ENCODE data around the gene SEMA7A.
A peak's percentile ranks its signal among the peaks of the same experiment; 100 is the strongest.

The SEMA7A gene

GRCh38 chr15:74414603-74415338 is 19.0 kb downstream of the SEMA7A start:
- no peak for DNase-seq

- no peak for DNase-seq
Measured at GRCh38 chr15:74414081-74414580, 19.6 kb downstream of the SEMA7A start.

GRCh38 chr15:74413350-74414080 is 20.2 kb downstream of the SEMA7A start:
- no peak for DNase-seq

- DNase-seq: no peak
Measured at GRCh38 chr15:74412159-74412558, 21.6 kb downstream of the SEMA7A start.

- no peak for DNase-seq
Measured at GRCh38 chr15:74411686-74412085, 22.1 kb downstream of the SEMA7A start.

GRCh38 chr15:74410502-74410901 is 23.3 kb downstream of the SEMA7A start:
- DNase-seq: no peak

GRCh38 chr15:74409225-74409624 is 24.5 kb downstream of the SEMA7A start:
- DNase-seq: no peak

GRCh38 chr15:74408815-74409214 is 24.9 kb downstream of the SEMA7A start:
- no peak for DNase-seq

GRCh38 chr15:74408385-74408784 is 25.4 kb downstream of the SEMA7A start:
- DNase-seq: no peak

GRCh38 chr15:74406992-74407705 is 26.6 kb downstream of the SEMA7A start:
- no peak for DNase-seq

- no peak for DNase-seq
Measured at GRCh38 chr15:74406517-74406916, 27.2 kb downstream of the SEMA7A start.

- no peak for DNase-seq
Measured at GRCh38 chr15:74405823-74406222, 27.9 kb downstream of the SEMA7A start.

- no peak for DNase-seq
Measured at GRCh38 chr15:74403991-74404563, 29.7 kb downstream of the SEMA7A start.

GRCh38 chr15:74403588-74403919 is 30.2 kb downstream of the SEMA7A start:
- DNase-seq: no peak

- DNase-seq: peak in 3 of 6 experiments; percentile 12 to 34 (median 16)
Measured at GRCh38 chr15:74402873-74403587, 30.7 kb downstream of the SEMA7A start.

- DNase-seq: no peak
Measured at GRCh38 chr15:74402337-74402841, 31.4 kb downstream of the SEMA7A start.

- DNase-seq: no peak
Measured at GRCh38 chr15:74400915-74401757, 32.6 kb downstream of the SEMA7A start.

GRCh38 chr15:74400313-74400860 is 33.4 kb downstream of the SEMA7A start:
- DNase-seq: no peak

GRCh38 chr15:74399511-74400312 is 34.0 kb downstream of the SEMA7A start:
- peak in 2 of 6 experiments; percentile 16 to 21 for DNase-seq

GRCh38 chr15:74399100-74399499 is 34.7 kb downstream of the SEMA7A start:
- no peak for DNase-seq

Measured in stimulated activated naive CD4-positive, alpha-beta T cell (primary cell).